GM10847 (cell line): ENCODE data around the gene CAPN8.

Source experiments
- POLR2A ChIP-seq: IDR thresholded peaks from 2 replicates; pipeline ENCODE4 v1.6.1; 2011; ENCODE audit not compliant: insufficient read length; ENCODE audit errors: extremely low read depth

Gene CAPN8

DNA sequence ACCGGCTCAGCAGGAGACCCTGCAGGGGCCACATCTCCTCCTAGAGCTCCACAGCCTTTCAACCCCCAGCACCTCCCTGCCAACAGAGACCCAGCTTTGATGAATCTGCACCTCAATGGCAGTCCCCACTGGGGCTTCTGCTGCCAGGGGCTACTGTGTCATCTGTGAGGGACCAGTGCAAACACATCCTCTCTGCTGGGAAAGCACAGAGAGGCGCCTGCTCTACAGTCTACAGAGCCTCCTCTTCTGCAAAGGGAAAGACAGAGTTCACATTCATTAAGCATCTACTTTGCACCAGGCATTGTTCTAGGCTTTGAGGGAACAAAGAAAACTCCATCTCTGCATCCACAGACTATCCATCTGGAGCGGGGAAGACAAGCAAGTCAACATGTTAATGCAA lies 125.8 kb downstream of the CAPN8 start:
- TF ChIP-seq POLR2A, result no peak

DNA sequence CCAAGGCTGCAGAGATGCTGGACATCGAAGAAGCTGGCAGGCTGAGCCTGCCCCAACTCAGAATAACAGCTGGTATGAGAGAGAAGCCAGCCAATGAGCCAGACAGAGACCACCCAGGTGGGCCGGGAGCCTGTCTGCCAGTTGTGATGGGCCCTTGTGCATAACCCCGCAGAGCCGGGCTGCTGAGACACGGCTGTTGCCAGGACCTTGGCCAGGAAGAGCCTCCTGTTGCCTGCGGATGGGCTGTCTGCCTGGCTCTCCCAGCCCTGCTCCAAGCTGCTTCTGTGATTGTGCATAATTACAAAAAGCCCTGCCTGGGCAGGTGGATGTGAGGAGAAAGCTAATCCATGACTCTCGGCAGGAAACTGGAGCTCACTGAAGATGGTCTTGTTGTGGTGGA lies 126.5 kb downstream of the CAPN8 start:
- no peak for TF ChIP-seq POLR2A

DNA sequence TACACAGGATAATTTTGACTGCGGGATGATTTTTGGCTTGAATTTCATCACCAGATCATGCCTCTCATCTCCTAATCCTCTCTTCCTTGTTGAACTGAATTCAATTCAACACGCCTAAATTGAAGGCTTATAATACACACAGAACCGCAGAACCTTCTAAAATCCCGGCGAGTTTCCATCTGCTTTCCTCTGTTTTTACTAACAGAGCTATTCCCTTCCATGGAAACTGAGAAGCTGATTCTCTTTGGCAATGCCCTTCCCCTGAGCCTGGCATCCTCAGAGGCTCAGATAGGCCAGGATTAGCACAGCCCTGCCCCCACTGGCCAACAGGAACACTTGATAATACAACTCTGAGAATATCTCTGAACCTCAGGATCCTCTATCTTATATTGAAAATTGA lies 130.2 kb downstream of the CAPN8 start:
- TF ChIP-seq POLR2A, result no peak

DNA sequence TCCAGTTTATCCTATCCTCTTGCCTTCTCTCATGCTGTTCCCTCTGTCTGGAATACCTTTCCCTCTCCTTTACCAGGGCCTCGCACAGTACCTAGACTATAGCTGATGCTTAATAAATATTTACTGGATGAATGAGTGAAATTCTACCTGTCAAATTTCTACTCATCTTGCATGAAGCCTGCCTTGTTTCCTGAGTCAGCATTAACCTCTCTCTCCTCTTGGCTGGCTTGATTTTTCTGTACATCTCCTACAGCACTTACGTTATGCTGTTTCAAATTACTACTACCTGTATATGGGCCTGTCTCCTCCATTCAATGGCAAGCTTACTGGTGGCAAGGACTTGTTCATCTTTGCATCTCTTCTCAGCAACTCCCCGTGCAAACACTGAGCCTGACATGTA lies 130.8 kb downstream of the CAPN8 start:
- no peak for TF ChIP-seq POLR2A

DNA sequence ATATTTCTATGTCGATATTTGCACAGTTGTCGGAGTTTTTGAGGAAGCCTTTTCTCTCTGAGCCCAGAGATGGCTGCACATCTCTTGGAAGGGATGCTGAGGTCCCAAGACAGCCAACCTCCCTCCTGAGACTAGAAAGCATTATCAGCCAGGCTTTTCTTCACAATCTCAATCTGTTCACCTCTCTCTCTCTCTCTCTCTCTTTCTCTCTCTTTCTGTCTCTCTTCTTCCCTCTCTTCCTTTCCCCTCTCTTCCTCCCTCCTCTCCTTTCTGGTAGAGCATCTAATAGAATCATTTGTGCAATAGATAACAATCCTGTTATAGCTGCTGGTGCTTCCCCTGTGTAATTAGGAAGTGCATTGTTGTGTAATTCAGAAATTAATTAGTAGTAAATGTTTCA lies 131.8 kb downstream of the CAPN8 start:
- no peak for TF ChIP-seq POLR2A

DNA sequence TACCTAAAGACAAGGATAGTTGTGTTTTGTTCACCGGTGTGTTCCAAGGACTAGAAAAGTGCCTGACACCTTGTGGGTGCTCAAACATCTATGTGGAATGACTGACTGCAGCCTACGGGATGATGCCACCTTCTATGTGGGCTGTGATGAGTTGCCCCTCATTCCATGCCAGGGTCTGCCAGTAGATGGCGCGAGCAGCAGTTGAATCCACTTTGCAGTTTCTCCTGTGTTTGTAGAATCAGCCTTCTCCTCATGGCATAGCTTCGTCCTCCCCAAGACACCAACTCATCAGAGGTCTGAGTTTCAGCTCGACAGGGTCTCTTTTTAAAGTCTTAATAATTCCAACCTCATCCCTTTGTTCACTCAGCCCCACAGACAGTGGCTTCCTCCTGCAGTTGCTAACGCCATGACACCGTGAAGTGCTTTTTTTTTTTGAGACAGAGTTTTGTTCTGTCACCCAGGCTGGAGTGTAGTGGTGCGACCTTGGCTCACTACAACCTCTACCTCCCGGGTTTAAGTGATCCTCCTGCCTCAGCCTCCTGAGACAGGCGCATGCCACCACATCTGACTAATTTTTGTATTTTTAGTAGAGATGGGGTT lies 133.7 kb downstream of the CAPN8 start:
- no peak for TF ChIP-seq POLR2A

DNA sequence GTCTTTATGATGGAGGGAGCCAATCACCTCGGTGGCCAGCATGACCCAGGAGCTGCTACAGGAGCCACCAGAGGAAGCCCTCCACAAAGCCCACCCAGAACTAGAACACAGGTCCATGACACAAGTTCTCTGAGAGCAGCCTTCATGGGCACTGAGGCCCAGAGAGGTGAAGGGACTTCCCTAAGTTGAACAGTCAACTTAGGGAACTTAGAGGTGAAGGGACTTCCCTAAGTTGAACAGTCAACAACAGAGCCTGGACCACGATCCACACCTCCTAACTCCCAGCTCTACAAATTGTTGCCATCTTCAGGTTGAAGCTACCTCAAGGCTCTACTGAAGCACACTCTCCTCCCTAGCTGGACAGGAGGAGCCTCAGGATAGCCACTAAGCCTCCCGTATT lies 139.5 kb downstream of the CAPN8 start:
- TF ChIP-seq POLR2A, result no peak

DNA sequence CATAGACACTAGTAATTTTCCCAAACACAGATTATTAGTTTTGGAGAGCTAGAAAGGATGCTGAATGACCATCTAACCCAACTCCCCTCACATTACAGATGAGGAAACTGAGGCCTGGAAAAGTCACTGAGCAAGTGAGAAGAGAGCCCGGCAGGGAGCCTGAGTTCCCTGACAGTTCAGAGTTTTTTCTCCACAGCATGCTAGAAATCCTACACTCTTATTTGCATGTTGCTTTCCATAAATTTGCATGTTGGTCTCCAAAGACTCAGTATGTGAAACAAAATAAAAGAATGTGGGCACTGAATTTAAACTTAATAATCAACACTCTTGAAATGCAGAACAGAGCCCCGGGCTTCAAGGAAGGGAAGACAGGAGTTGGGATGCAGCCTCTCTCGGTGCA lies 140.0 kb downstream of the CAPN8 start:
- no peak for TF ChIP-seq POLR2A

DNA sequence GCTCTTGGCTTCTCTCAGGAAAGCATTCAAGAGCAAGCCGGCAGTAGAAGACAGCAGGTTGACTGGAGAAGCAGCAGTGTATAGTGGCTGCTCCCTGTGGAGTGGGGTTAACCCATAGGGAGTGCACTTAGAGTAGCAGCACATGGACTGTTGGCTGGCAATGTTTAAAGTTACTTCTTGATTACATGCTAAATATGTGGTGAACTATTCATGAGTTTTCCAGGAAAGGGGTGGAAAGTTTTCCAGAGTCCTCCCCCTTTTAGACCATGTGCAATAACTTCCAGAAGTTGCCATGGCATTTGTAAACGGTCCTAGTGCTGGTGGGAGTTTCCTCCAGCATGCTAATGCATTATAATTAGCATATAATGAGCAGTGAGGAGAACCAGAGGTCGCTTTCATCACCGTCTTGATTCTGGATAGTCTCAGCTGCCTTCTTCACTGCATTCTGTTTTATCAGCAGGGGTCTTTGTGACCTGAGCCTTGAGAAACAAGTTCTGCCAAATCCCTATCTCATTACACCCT lies 140.5 kb downstream of the CAPN8 start:
- TF ChIP-seq POLR2A, result no peak

DNA sequence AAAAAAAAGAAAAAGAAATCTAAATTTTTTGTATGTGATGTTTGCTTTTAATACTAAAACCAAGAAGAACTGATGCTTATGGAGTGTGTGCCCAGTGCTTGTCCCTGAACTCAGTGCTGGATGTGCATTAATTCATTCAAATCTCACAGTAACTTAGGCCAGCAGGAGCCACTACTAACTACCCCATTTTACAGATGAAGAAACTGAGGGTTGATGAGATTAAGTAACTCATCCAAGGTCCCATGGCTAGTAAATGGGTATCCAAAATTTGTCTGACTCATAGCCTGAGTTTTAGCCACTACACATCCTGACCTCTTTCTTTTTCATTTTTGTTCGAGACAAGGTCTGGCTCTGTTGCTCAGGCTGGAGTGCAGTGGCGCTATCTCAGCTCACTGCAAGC lies 144.4 kb downstream of the CAPN8 start:
- TF ChIP-seq POLR2A, result no peak

DNA sequence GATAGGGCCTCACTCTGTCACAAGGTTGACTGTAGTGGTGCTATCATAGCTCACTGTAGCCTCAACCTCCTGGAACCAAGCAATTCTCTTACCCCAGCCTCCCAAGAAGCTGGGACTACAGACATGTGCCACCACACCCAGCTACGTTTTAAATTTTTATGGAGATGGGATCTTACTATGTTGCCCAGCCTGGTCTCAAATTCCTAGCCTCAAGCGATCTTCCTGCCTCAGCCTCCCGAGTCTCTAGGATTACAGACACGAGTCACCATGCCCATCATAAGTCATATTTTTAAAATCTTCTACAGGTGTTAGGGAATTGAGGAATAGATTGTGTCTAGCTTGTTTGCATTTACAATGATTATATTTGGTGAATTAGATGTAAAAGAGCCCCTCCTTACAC lies 145.3 kb downstream of the CAPN8 start:
- no peak for TF ChIP-seq POLR2A

DNA sequence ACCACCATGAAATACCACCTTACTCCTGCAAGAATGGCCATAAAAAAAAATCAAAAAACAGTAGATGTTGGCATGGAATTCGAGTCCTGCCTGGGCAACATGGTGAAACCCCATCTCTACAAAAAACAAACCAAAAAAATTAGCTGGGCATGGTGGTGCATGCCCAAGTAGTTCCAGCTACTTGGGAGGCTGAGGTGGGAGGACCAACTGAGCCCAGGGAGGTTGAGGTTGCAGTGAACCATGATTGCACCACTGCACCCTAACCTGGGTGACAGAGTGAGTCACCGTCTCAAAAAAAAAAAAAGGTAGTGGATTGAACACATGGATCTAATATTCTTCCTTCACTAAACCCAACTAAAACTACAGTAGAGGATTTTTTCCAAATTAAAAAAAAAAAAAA lies 146.4 kb downstream of the CAPN8 start:
- no peak for TF ChIP-seq POLR2A

DNA sequence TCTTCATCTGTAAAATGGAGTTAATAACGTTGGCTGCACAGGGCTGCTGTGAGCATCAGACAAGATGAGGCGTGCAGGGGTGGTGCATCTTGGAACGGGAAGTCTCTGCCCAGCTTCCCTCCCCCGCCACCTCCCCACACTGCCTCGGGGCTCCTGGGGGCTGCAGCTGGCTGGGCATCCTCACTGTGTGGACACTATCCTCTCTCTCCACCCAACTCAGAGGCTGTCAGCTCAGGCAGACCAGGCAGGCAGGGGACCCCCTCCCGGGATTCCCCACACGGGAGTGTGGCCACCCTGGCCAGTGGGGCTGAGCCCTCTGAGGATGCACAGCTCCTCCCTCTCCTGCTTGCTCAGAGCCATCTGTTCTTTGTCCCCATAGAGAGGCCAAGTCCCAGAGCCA lies 149.6 kb downstream of the CAPN8 start:
- TF ChIP-seq POLR2A, result no peak

DNA sequence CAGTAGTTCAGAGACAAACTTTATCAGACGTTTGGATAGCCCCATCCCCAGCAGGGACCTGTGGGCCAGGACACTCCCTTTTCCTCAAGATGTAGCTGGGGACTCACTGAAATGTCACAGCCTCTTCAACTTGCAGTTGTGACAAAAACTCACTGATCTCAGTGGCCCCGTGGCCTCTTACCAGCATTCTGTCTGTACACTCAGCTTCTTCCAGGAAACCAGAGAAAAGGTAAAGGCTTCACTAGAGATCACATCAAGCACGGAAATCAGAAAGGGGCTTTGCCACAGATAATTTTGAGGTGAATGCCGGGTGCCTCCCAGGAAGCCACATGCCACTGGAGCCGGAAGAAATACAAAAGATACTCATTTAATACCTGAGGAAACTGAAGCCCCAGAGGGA lies 150.1 kb downstream of the CAPN8 start:
- no peak for TF ChIP-seq POLR2A

DNA sequence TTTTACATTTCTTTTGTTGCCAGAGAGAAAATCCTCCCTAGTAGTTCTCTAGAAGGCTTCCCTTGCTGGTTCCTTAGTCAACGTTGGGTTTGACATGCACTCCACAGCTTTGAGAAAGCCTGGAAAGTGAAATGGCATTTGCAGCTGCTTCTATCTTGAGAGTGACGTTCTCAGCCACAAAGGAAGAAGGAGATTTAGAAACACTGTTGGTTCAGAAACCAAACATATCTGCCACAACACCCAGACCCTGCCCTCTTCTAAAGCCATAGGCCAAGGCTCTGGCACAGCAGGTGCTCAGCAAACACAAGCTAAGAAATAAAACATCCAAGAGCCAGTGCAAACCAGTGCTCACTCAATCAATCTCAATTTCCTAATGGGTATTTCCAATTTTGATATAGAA lies 150.9 kb downstream of the CAPN8 start:
- TF ChIP-seq POLR2A, result no peak

DNA sequence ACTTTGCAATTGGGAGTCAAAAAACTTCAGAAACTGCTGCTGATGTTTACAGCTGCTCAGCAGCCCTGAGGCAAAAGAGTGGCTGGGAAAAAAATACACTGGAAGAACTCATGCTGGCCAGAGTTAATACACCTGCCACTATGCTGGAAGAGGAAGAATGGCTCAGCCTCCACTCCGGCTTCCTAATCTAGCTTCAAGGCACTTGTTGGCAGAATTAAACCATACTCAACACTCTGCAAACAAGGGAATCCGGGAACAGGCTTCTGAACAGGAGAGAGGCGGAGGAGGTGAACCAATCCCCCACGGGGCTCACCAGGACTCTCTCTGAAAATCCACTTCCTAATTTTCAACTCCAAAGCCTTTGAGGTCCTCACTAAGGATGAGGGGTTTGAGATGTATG lies 152.2 kb downstream of the CAPN8 start:
- TF ChIP-seq POLR2A, result no peak

DNA sequence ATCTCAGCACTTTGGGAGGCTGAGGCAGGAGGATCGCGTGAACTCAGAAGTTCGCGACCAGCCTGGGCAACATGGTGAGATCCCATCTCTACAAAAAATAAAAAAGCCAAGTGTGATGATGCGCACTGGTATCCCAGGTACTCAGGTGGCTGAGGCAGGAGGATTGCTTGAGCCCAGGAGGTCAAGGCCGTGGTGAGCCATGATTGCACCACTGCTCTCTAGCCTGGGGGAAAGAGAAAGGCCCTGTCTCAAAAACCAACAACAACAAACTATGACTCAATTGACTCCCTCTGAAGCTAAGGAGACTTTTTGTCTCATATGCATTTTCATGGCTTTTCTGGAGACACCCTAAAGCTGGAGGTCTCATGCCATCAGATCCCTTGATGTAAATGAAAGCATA lies 153.4 kb downstream of the CAPN8 start:
- TF ChIP-seq POLR2A, result no peak
